ENCODE results near the gene ACMSD.

Gene ACMSD

GRCh38 chr2:134950886-134951285 is 112.5 kb downstream of the ACMSD start:
- DNase-seq (ENCODE audit: low read depth): no peak

All from stimulated activated CD8-positive, alpha-beta memory T cell treated with anti-CD3 and anti-CD28 coated beads, Interleukin-15, amount 100 ng/mL, for 24 hours (primary cell).